Mucosa of gallbladder (tissue), 1 donor: Measurements from ENCODE around the gene MYO7B. TPM values are rescaled to one million over a fixed set of nuclear protein-coding genes. Genes with fewer than 3 reads are reported as not detected.

Source experiments
- DNase-seq: peaks from one replicate; pipeline ENCODE4 v3.0.0-alpha.2; 2020; ENCODE audit warnings: low spot score
- total RNA-seq: library from RNA; stranded (reverse); gene quantifications from one replicate; pipeline ENCODE4 v1.2.1, GENCODE V29; 2021
- donor health status: DM: no; HTN: no; CAD: no.

Gene MYO7B
- total RNA-seq, 1 donor from 2014 or later = 125 TPM

GRCh38 chr2:127626175-127626574 is 90.7 kb downstream of the MYO7B start:
- DNase-seq = no peak

DNA sequence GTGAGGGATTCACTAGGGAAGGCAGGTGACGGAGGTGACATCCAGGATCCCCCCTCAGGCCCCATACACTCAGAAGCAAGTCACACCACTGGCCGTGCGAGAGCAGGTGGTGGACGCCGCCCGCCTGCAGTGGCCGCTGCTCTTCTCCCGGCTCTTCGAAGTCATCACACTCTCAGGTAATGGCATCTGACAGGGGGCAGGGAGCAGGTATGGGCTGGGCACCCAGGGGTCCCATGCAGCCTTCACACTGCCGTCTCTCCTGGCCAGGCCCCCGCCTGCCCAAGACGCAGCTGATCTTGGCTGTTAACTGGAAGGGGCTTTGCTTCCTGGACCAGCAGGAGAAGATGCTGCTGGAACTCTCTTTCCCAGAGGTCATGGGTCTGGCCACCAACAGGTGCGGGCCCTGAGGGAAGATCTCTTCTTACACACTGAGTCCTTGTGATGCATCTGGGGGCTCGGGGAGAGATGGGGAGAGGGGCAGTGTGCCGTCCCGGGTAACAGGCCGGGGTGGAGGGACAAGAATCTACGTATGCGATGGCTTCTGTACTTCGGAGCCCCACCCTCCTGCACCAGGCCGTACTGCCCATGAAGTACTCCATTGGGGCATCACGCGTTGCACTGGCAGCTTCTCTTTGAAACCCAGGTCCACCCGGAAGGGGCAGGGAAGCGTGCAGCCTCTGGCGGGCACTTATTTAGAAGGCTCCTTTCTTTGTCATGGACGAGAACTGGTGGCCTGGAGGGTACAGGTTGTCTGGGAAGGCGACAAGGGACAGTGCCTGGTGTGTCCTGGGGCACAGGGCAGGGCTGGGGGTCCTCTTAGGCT is 91.6 kb downstream of the MYO7B start:
- no peak for DNase-seq

- no peak for DNase-seq
Observed at GRCh38 chr2:127627740-127628571, 92.5 kb downstream of the MYO7B start.

DNA sequence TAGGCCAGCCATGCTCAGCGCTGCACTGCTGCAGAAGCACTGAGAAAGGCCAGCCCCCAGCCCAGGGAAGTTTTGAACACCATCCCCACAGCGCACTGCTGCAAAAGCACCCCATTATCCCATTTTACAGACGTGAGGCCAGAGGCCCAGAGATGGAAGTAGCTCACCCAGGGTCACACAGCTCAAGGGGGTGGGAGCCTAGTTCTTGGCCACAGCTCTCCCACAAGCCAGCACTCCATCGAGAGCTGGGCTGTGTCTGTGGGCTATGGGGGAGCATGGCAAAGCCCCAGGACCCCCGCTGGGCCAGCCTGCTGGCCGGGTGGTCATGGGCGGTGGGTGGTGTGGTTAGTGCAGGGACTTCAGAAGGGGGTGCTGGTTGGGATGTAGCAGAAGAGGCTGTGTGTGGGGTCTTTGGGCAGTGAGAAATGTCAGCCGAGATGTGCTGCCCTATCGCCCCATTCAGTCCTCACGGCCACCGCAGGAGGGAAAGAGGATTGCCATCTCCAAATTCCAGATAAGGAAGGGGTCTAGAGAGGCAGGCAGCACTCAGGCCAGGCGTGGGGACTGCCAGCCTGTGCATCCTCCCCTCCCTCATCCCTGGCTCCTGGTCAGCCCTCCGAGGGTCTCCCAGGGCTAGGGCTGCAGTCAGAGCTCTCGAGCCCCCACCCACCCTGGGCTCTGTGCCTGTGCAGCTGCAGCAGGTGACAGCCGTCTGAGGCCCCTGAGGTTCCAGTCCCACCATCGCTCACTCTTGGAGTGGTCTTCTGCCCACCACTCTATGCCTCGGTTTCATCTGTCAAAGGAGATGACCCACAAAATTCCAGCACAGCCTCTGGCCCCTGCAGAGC is 93.5 kb downstream of the MYO7B start:
- DNase-seq = no peak

DNA sequence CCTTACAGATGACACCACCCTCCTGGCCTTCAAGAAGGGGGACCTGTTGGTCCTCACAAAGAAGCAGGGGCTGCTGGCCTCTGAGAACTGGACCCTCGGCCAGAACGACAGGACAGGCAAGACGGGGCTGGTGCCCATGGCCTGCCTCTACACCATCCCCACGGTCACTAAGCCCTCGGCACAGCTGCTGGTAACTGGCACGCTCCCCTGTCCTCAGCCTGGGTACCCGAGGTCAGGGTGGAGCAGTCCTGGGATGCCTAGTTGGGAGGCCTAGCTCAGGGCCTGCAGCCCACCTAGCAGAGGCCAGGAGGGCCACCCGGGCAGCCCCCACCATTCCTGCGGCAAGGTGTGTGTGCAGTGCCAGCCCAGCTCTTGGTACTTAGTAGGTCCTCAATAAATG is 94.2 kb downstream of the MYO7B start:
- DNase-seq = no peak

DNA sequence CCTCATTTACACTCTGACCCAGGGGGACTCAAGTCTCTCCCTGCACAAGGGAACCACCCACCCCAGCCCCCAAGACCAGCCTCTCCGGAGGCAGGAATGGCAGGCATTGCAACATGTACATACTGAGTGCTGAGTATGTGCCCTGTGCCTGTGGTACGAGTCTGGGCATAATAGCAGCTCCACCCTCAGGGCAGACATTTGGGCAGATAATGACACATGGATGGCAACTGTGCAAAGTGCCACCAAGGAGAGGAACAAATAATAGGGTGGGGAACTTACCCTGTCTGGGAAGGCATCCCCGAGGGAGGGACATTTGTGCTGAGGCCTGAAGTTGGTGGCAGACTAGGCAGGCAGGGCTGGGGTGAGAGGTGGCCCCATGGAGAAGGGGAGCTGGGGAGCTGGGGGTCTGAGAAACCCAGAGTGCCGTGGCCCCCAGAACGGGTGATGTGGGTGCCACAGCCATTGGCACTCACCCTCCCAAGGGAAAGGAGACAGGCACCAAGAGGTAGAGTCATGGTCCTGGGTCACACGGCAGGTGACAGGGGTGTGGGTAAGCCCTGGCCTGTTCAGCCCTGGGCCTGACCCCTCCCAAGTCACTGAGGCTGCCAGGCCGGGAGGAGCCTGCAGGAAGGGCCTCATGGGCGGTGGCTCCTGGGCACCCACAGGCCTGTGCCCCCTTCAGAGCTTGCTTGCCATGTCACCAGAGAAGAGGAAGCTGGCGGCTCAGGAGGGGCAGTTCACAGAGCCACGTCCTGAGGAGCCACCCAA is 94.8 kb downstream of the MYO7B start:
- no peak for DNase-seq

- no peak for DNase-seq
Observed at GRCh38 chr2:127630864-127631540, 95.5 kb downstream of the MYO7B start.

DNA sequence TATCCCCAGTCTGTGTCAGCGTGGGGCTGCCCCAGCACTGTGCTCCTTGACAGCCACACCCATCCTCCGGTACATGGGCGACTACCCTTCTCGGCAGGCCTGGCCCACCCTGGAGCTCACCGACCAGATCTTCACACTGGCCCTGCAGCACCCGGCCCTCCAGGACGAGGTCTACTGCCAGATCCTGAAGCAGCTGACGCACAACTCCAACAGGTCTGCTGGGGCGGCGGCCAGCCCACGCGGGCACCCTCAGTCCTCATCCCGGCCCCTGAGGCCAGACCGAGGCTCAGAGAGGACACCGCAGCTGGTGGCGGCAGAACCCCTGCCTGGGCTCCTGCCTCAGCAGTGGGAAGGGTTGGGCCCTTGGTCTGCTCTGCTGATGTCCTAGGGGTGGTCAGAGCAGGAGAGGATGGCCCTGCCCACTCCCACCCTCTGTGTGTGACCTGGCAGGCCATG is 96.1 kb downstream of the MYO7B start:
- DNase-seq = no peak

DNA sequence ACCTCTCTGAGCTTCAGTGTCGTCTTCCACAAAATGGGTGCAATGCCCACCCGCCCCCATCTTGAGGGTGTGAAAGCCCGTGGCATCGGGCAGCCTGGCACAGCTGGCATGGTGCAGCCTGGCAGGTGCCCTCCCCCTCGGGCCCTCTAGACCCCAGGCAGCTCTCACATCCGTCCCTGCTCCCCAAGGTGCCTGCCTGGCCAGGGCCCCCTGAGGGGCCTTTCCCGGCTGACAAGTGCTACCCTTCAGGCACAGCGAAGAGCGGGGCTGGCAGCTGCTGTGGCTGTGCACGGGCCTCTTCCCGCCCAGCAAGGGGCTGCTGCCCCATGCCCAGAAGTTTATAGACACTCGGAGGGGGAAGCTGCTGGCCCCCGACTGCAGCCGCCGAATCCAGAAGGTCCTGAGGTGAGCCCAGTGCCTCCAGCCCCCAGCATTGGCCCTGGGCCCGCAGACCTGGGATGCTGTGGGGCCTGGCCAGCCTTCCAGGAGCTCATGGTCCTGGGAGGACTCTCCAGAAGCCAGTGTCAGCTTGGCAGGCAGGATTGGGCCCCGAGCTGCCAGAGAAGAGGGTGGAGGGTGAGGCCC is 96.6 kb downstream of the MYO7B start:
- no peak for DNase-seq

- DNase-seq = no peak
Observed at GRCh38 chr2:127632592-127633489, 97.4 kb downstream of the MYO7B start.

DNA sequence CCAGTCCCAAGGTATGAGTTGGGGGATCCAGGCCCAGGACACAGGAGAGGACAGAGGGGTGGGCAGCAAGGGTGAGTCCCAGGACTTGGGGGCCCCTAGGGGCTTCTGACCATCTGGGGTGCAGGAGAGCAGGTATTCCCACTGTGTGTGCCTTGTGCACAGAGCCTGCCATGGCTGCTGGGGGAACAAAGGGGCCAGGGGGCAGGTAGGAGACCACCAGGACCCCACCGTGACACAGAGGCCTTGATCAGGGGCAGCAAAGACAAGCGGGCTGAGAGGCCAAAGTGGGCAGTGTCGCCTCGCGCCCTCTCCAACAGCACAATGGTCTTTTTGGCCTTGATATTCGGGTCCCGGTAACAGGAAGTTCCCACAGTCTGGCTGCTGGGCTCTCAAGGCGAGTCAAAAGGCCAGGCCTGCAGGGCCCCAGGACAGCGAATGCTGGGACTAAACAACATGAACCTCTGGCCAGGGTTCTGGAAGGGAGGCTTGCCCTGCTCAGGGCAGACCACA is 98.1 kb downstream of the MYO7B start:
- DNase-seq = no peak

DNA sequence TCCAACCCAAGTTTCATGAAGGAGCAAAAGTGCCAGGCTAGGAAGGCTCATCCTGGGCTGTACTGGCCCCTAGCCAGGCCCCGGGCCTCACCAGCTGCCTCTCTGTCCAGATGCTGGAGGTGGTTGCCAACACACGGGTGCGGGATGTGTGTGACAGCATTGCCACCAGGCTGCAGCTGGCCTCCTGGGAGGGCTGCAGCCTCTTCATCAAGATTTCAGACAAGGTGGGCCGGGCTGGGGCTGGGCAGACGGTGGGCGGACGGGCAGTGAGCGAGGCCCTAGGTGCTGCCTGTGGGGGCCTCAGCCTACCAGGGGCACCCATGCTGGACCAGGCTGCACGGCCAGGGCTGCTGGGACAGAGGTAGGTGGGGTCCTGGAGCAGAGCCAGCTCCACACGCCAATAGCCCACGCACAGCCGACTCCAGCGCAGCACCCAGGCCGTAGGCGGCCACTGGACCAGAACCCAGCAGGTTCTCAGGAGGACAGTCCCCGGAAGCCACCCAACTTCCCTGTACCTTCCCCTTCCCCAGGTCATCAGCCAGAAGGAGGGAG is 98.7 kb downstream of the MYO7B start:
- DNase-seq = no peak

DNA sequence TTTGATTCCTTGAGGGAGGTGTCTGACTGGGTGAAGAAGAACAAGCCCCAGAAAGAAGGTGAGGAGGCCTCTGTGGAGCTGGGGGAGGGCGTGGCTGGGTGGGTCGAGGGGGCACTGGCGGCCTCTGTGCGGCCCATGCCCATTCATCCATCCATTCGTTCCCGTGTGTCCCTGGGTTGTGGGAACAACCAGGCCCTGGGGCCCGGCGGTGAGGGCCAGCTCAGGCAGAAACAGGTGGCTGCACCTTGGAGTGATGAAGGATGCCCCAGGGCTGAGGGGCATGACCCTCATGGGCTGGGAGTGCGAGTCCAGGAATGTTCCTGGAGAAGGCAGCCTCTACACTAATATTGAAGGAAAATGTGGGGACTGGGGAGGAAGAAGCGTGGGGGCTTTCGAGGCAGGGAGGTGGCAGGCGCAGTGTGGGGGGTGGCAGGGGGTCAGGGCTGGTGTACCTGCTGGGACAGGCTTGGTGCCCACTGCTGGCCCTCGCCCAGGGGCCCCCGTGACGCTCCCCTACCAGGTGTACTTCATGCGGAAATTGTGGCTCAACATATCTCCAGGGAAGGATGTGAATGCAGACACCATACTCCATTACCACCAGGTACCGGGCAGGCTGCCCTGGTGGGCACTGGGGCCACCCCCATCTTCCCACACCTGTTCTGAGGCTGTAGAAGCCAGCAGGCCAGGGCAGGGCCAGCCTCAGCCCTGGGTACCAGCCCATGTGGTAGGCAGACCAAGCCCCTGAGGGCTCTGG is 99.3 kb downstream of the MYO7B start:
- no peak for DNase-seq

GRCh38 chr2:127635380-127636237 is 100.1 kb downstream of the MYO7B start:
- DNase-seq = no peak

DNA sequence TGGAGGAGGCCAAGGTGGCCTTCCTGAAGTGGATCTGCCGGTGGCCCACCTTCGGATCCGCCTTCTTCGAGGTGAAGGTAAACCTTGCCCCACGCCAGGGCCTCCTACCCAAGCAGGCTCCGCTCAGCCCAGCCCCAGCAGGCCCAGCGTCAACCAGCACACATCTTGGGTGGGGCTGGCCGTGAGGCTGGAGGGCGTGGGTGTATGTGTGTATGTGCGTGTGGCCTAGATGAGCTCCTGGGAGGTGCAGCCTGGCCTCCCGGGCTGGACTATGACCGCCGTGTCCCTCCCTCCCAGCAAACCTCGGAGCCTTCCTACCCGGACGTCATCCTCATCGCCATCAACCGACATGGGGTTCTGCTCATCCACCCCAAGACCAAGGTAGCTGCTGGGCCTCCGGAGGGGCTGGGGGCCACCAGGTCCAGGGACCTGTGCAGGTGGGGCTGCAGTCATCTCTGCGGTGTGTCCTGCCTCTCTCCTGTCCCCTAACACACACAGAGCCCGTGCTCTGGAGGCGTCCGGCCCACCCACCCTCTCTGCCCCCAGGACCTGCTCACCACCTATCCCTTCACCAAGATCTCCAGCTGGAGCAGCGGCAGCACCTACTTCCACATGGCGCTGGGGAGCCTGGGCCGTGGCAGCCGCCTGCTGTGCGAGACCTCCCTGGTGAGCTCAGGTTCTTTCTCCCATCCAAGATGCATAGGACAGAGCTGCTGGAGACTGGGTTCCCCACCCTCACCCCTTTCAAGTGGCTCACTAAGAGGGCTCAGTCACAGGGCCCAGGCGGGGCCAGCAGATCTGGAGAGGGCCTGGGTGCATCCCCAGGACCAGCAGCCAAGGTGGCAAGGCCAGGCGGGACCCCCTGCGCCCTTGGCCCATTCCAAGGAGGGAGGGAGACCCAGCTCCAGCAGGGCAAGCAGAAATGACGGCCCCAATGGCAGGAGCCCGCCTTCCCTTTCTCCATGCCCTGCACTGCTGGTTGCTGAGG is 101.1 kb downstream of the MYO7B start:
- peak; percentile 26 for DNase-seq

DNA sequence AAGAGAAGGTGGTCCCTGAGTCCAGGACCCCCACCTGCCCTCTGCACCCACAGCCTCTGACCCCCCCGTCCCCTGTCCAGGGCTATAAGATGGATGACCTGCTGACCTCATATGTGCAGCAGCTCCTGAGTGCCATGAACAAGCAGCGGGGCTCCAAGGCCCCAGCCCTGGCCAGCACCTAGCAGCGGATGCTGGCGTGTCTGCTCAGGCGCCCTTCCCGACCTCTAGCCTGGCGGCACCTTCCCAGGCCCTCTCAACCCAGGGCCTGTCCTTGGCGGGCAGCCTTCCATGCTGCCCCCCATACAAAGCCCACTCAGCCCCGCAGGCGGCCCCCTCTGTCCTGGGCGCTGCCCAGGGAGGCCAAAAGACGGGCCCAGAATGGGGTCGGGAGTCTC is 101.8 kb downstream of the MYO7B start:
- no peak for DNase-seq
